ENCODE results near the gene HS3ST4.

Gene HS3ST4

GRCh38 chr16:26155221-26155620 is 463.5 kb downstream of the HS3ST4 start:
- no peak overlapping the region for H3K4me3 ChIP-seq (ENCODE audit: insufficient read length, low read depth)
- H3K36me3 ChIP-seq (ENCODE audit: insufficient read depth, insufficient read length, low read length), result no peaks in the 10 kb centered on the region
- no peak for DNase-seq (ENCODE audit: low read depth, low spot score)
- H3K4me1 ChIP-seq (ENCODE audit: insufficient read depth, insufficient read length), result no peaks in the 10 kb centered on the region
- no peak for TF ChIP-seq YY1 (IDR thresholded peaks at IDR 0.05; ENCODE audit: insufficient read depth, insufficient read length)
- no peak for TF ChIP-seq SUZ12 (IDR thresholded peaks at IDR 0.05; ENCODE audit: extremely low read depth, insufficient read depth, insufficient read length)
- no peak for TF ChIP-seq ZNF274 (IDR thresholded peaks at IDR 0.05; ENCODE audit: low read depth, low read length)
- H3K27me3 ChIP-seq (ENCODE audit: insufficient read depth, insufficient read length), result no peaks in the 10 kb centered on the region
- no peaks in the 10 kb centered on the region for H3K9me3 ChIP-seq (ENCODE audit: insufficient read depth, low read length)
- no peak overlapping the region for H3K9ac ChIP-seq (ENCODE audit: insufficient read length, low read depth)

- H3K4me3 ChIP-seq (ENCODE audit: insufficient read length, low read depth), result no peak overlapping the region
- H3K9me3 ChIP-seq (ENCODE audit: insufficient read depth, low read length), result no peaks in the 10 kb centered on the region
- DNase-seq (ENCODE audit: low read depth, low spot score), result no peak
- H3K9ac ChIP-seq (ENCODE audit: insufficient read length, low read depth), result no peak overlapping the region
- TF ChIP-seq ZNF274 (IDR thresholded peaks at IDR 0.05; ENCODE audit: low read depth, low read length) (no peak), SUZ12 (IDR thresholded peaks at IDR 0.05; ENCODE audit: extremely low read depth, insufficient read depth, insufficient read length) (no peak), YY1 (IDR thresholded peaks at IDR 0.05; ENCODE audit: insufficient read depth, insufficient read length) (no peak)
- H3K4me1 ChIP-seq (ENCODE audit: insufficient read depth, insufficient read length), result no peaks in the 10 kb centered on the region
- H3K27me3 ChIP-seq (ENCODE audit: insufficient read depth, insufficient read length), result no peaks in the 10 kb centered on the region
- H3K36me3 ChIP-seq (ENCODE audit: insufficient read depth, insufficient read length, low read length), result no peaks in the 10 kb centered on the region
Observed at GRCh38 chr16:26157319-26157718, 465.6 kb downstream of the HS3ST4 start.

GRCh38 chr16:26158142-26158759 is 466.5 kb downstream of the HS3ST4 start:
- Histone ChIP-seq H3K4me1 (ENCODE audit: insufficient read depth, insufficient read length) (no peaks in the 10 kb centered on the region), H3K36me3 (ENCODE audit: insufficient read depth, insufficient read length, low read length) (no peaks in the 10 kb centered on the region), H3K4me3 (ENCODE audit: insufficient read length, low read depth) (no peak overlapping the region), H3K9ac (ENCODE audit: insufficient read length, low read depth) (no peak overlapping the region), H3K27me3 (ENCODE audit: insufficient read depth, insufficient read length) (no peaks in the 10 kb centered on the region), H3K9me3 (ENCODE audit: insufficient read depth, low read length) (no peaks in the 10 kb centered on the region)
- no peak for DNase-seq (ENCODE audit: low read depth, low spot score)
- TF ChIP-seq ZNF274 (IDR thresholded peaks at IDR 0.05; ENCODE audit: low read depth, low read length) (no peak), SUZ12 (IDR thresholded peaks at IDR 0.05; ENCODE audit: extremely low read depth, insufficient read depth, insufficient read length) (no peak), YY1 (IDR thresholded peaks at IDR 0.05; ENCODE audit: insufficient read depth, insufficient read length) (no peak)

- H3K4me3 ChIP-seq (ENCODE audit: insufficient read length, low read depth), result no peak overlapping the region
- no peak overlapping the region for H3K9ac ChIP-seq (ENCODE audit: insufficient read length, low read depth)
- no peak for DNase-seq (ENCODE audit: low read depth, low spot score)
- no peaks in the 10 kb centered on the region for H3K27me3 ChIP-seq (ENCODE audit: insufficient read depth, insufficient read length)
- no peaks in the 10 kb centered on the region for H3K36me3 ChIP-seq (ENCODE audit: insufficient read depth, insufficient read length, low read length)
- H3K4me1 ChIP-seq (ENCODE audit: insufficient read depth, insufficient read length), result no peaks in the 10 kb centered on the region
- no peaks in the 10 kb centered on the region for H3K9me3 ChIP-seq (ENCODE audit: insufficient read depth, low read length)
- TF ChIP-seq YY1 (IDR thresholded peaks at IDR 0.05; ENCODE audit: insufficient read depth, insufficient read length) (no peak), ZNF274 (IDR thresholded peaks at IDR 0.05; ENCODE audit: low read depth, low read length) (no peak), SUZ12 (IDR thresholded peaks at IDR 0.05; ENCODE audit: extremely low read depth, insufficient read depth, insufficient read length) (no peak)
Observed at GRCh38 chr16:26161461-26162180, 469.9 kb downstream of the HS3ST4 start.

- DNase-seq (ENCODE audit: low read depth, low spot score), result no peak
- H3K4me3 ChIP-seq (ENCODE audit: insufficient read length, low read depth), result no peak overlapping the region
- TF ChIP-seq SUZ12 (IDR thresholded peaks at IDR 0.05; ENCODE audit: extremely low read depth, insufficient read depth, insufficient read length), result no peak
- TF ChIP-seq ZNF274 (IDR thresholded peaks at IDR 0.05; ENCODE audit: low read depth, low read length), result no peak
- TF ChIP-seq YY1 (IDR thresholded peaks at IDR 0.05; ENCODE audit: insufficient read depth, insufficient read length), result no peak
- H3K9me3 ChIP-seq (ENCODE audit: insufficient read depth, low read length), result 0 out of 2 replicates have a peak, but pooled peaks cover 4% of the 10 kb centered on the region
- H3K9ac ChIP-seq (ENCODE audit: insufficient read length, low read depth), result no peak overlapping the region
- no peaks in the 10 kb centered on the region for H3K4me1 ChIP-seq (ENCODE audit: insufficient read depth, insufficient read length)
- H3K27me3 ChIP-seq (ENCODE audit: insufficient read depth, insufficient read length), result no peaks in the 10 kb centered on the region
- no peaks in the 10 kb centered on the region for H3K36me3 ChIP-seq (ENCODE audit: insufficient read depth, insufficient read length, low read length)
Observed at GRCh38 chr16:26169473-26169872, 477.7 kb downstream of the HS3ST4 start.

- Histone ChIP-seq H3K4me1 (ENCODE audit: insufficient read depth, insufficient read length) (no peaks in the 10 kb centered on the region), H3K4me3 (ENCODE audit: insufficient read length, low read depth) (no peak overlapping the region), H3K9me3 (ENCODE audit: insufficient read depth, low read length) (0 out of 2 replicates have a peak, but pooled peaks cover 16% of the 10 kb centered on the region), H3K36me3 (ENCODE audit: insufficient read depth, insufficient read length, low read length) (no peaks in the 10 kb centered on the region), H3K27me3 (ENCODE audit: insufficient read depth, insufficient read length) (no peaks in the 10 kb centered on the region), H3K9ac (ENCODE audit: insufficient read length, low read depth) (no peak overlapping the region)
- DNase-seq (ENCODE audit: low read depth, low spot score), result no peak
- TF ChIP-seq ZNF274 (IDR thresholded peaks at IDR 0.05; ENCODE audit: low read depth, low read length), result no peak
- TF ChIP-seq SUZ12 (IDR thresholded peaks at IDR 0.05; ENCODE audit: extremely low read depth, insufficient read depth, insufficient read length), result no peak
- TF ChIP-seq YY1 (IDR thresholded peaks at IDR 0.05; ENCODE audit: insufficient read depth, insufficient read length), result no peak
Observed at GRCh38 chr16:26175944-26176343, 484.2 kb downstream of the HS3ST4 start.

GRCh38 chr16:26177438-26177837 is 485.7 kb downstream of the HS3ST4 start:
- peak; percentile 48 for DNase-seq (ENCODE audit: low read depth, low spot score)
- H3K36me3 ChIP-seq (ENCODE audit: insufficient read depth, insufficient read length, low read length), result no peaks in the 10 kb centered on the region

More at GRCh38 chr16:26177438-26177837, 485.7 kb downstream of the HS3ST4 start:
- Histone ChIP-seq H3K4me3 (ENCODE audit: insufficient read length, low read depth) (no peak overlapping the region), H3K4me1 (ENCODE audit: insufficient read depth, insufficient read length) (no peaks in the 10 kb centered on the region), H3K9ac (ENCODE audit: insufficient read length, low read depth) (no peak overlapping the region), H3K27me3 (ENCODE audit: insufficient read depth, insufficient read length) (no peaks in the 10 kb centered on the region), H3K9me3 (ENCODE audit: insufficient read depth, low read length) (0 out of 2 replicates have a peak, but pooled peaks cover 16% of the 10 kb centered on the region)
- TF ChIP-seq SUZ12 (IDR thresholded peaks at IDR 0.05; ENCODE audit: extremely low read depth, insufficient read depth, insufficient read length), result no peak
- TF ChIP-seq YY1 (IDR thresholded peaks at IDR 0.05; ENCODE audit: insufficient read depth, insufficient read length), result no peak
- no peak for TF ChIP-seq ZNF274 (IDR thresholded peaks at IDR 0.05; ENCODE audit: low read depth, low read length)

All from NT2/D1 (cell line).